Heart right ventricle (tissue), 16 donors: ENCODE measurements around the gene BRAF. TPM values are rescaled to one million over a fixed set of nuclear protein-coding genes. Genes with fewer than 3 reads are reported as not detected.
A peak's percentile ranks its signal among the peaks of the same experiment; 100 is the strongest.

Source experiments
- ATAC-seq, 8 donors: fragments of 200-7000 bp; cut with Tn5 transposase; one replicate each; pipeline ENCODE4 v1.9.1; 2020; ENCODE audit warnings: mild to moderate bottlenecking in 8 of 8, moderate library complexity in 8 of 8, moderate number of reproducible peaks in 1 of 8
- DNase-seq, 2 donors: peaks; one replicate each; pipeline ENCODE4 v3.0.0-alpha.2; 2020
- H3K27ac ChIP-seq, 10 donors: fragments of 200-600 bp; sonication (generic) in 2 of 10; one replicate each; pipeline versions ENCODE4 v1.5.0 to v1.8.0; 2020 to 2022; ENCODE audit warnings: mild to moderate bottlenecking in 3 of 10
- H3K27me3 ChIP-seq, 7 donors: fragments of 200-600 bp; one replicate each; pipeline ENCODE4 v1.8.0; 2021 to 2022; ENCODE audit warnings: mild to moderate bottlenecking in 2 of 7
- H3K36me3 ChIP-seq, 9 donors: fragments of 200-600 bp; sonication (generic) in 1 of 9; one replicate each; pipeline versions ENCODE4 v1.5.0 to v1.8.0; 2020 to 2022; ENCODE audit warnings: mild to moderate bottlenecking in 2 of 9
- H3K4me1 ChIP-seq, 9 donors: fragments of 200-600 bp; sonication (generic) in 1 of 9; one replicate each; pipeline versions ENCODE4 v1.5.0 to v1.8.0; 2020 to 2022; ENCODE audit warnings: mild to moderate bottlenecking in 4 of 9
- H3K4me3 ChIP-seq, 10 donors: fragments of 200-600 bp; sonication (generic) in 2 of 10; one replicate each; pipeline versions ENCODE4 v1.5.0 to v1.8.0; 2020 to 2022; ENCODE audit warnings: mild to moderate bottlenecking in 7 of 10, moderate library complexity in 2 of 10
- H3K9me3 ChIP-seq, 11 donors: fragments of 200-600 bp in 10 of 11; sonication (generic) in 2 of 11; one replicate each; pipeline versions ENCODE4 v1.5.0 to v1.8.0; 2013 to 2022; ENCODE audit warnings: mild to moderate bottlenecking in 2 of 11, control low read depth in 1 of 11, moderate library complexity in 1 of 11
- CTCF ChIP-seq, 9 donors: fragments of 200-600 bp; sonication (generic) in 2 of 9; IDR thresholded peaks; one replicate each; pipeline versions ENCODE4 v1.5.0 to v1.8.0; 2021 to 2022; ENCODE audit warnings: antibody characterized with exemption in 9 of 9, mild to moderate bottlenecking in 5 of 9, moderate library complexity in 1 of 9
- WGBS, 2 donors: extraction: QIAGEN DNeasy Blood & Tissue Kit; methylation state at CpG; one replicate each; pipeline ENCODE4 v1.1.7; 2013; ENCODE audit warnings: inconsistent platforms in 1 of 2; 5-methylcytosine and 5-hydroxymethylcytosine counted together
- intact Hi-C, 10 donors: fragments of 100-400 bp; cut with DNase I; formaldehyde crosslinking; loops; one replicate each; pipeline versions ENCODE4 v1.11.1 to v1.14.2; 2022
- polyA plus RNA-seq, 2 donors: library from polyadenylated mRNA; stranded (reverse); fragments of 200-250 nt; gene quantifications; one replicate each; pipeline ENCODE4 v1.2.3, GENCODE V29; 2013
- total RNA-seq, 10 donors: library from RNA; stranded (reverse); fragmentation: NEBNext Ultra II Directional in 3 of 10; extraction: Animal tissue kit (Norgen Biotek cat#: 25700) in 3 of 10; gene quantifications; one replicate each; pipeline versions ENCODE4 v1.2.1 to v1.2.4, GENCODE V29; 2021 to 2023
- donor health status: Arrhythmogenic right ventricular cardiomyopathy.
- donor health status: ischemic (EF 13 %, LVEDD 7.1; RV severe dilation, severe dysfunction).
- donor health status: healthy with polysubstance abuse.
- donor health status: DM: no; HTN: yes; CAD: no.
- donor health status: DM: no; HTN: no; CAD: no.
- donor health status: ischemic (EF 25% LVEDD 6.9; RV normal size, moderate dysfunction).
- donor health status: ischemic (EF 25% LVEDD 5.7; RV mildly dilated, moderate dysfunction).
- donor health status: healthy.
- donor health status: DM: yes; HTN: yes; CAD: no.
- donor health status: Ischemic cardiomyopathy.
- donor health status: ischemic (EF 35%, LVEDD 5.7; RV mildly dilated, moderate dysfunction).
- donor health status: nonischemic (EF 11% LVEDD 7.7; RV severe dilation, severe dysfunction).
- donor health status: DM: yes; HTN: yes; CAD: no.
- donor health status: PGD.
- donor health status: ischemic (EF 29% LVEDD 5.4; RV normal size, mild dysfunction).
- donor health status: nonischemic (EF 23%, LVEDD 6.1; RV moderate dilation, normal function).

Gene BRAF
- total and polyA plus RNA-seq, 12 donors = 3.8 to 36.8 (median 23.2) TPM

- Histone ChIP-seq H3K9me3 (no peaks in the 10 kb centered on the region), H3K27me3 (no peaks in the 10 kb centered on the region), H3K4me3 (no peak overlapping the region), H3K4me1 (peaks cover 0 to 10% (median 0%) of the 10 kb centered on the region in 9 donors), H3K27ac (no peak overlapping the region), H3K36me3 (no peaks in the 10 kb centered on the region)
- 83 to 87% methylated on average over 2 of the region's 2 CpGs for whole genome bisulfite sequencing, 2 donors
- intact Hi-C loops = no loop called here
- no peak for ATAC-seq
- no peak for TF ChIP-seq CTCF (IDR thresholded peaks at IDR 0.05)
- no peak for DNase-seq
These were observed 61.5 kb downstream of the BRAF start for GRCh38 chr7:140863184-140863583.

DNA sequence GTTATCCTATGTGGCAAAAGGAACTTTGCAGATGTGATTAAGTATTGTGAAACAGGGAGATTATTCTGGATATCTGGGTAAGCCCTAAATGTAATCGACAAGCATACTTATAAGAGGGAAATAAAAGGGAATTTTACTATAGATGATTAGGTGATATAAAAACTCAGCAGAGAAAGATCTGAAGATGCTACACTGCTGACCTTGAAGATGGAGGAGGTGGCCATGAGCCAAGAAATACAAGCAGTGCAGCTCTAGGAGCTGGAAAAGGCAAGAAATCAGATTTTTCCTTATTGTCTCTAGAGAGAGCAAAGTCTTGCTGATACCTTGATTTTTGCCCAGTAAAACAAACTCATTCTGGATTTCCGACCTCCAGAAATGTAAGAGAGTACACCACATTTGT is 67.7 kb downstream of the BRAF start:
- DNase-seq (no peak), ATAC-seq (peak in 1 of 8 donors; percentile 25)
- H3K9me3 ChIP-seq = no peaks in the 10 kb centered on the region
- peaks cover 0 to 24% (median 8%) of the 10 kb centered on the region in 9 donors for H3K4me1 ChIP-seq
- no peaks in the 10 kb centered on the region for H3K36me3 ChIP-seq
- TF ChIP-seq CTCF (IDR thresholded peaks at IDR 0.05) = no peak
- no peak overlapping the region for H3K4me3 ChIP-seq
- no peak overlapping the region for H3K27ac ChIP-seq
- no peaks in the 10 kb centered on the region for H3K27me3 ChIP-seq
- intact Hi-C loops = no loop called here
- 79 to 87% methylated on average over 2 of the region's 2 CpGs for WGBS, 2 donors

DNA sequence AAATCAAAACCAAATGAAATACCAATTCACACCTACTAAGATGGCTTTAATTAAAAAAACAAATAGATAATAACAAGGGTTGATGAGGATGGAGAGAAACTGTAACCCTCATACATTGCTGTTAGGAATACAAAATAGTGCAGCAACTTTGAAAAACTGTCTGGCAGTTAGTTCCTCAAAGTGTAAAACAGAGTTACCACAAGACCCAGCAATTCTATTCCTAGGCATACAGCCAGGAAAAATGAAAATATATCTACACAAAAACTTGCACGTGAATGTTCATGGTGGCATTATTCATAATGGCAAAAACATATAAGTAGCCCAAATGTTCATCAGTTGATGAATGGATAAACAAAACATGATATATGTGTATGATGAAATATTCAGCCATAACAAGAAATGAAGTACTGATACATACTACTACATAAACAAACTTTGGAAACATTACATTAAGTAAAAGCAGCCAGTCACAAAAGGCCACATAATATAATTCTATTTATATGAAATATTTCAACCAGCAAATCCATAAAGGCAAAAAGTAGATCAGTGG is 83.5 kb downstream of the BRAF start:
- DNase-seq = no peak
- TF ChIP-seq CTCF (IDR thresholded peaks at IDR 0.05) = no peak
- Histone ChIP-seq H3K27ac (no peak overlapping the region), H3K9me3 (no peaks in the 10 kb centered on the region), H3K36me3 (peaks cover 0 to 27% (median 2%) of the 10 kb centered on the region in 9 donors), H3K27me3 (no peaks in the 10 kb centered on the region), H3K4me3 (no peak overlapping the region), H3K4me1 (no peaks in the 10 kb centered on the region)
- ATAC-seq = no peak
- 52 to 67% methylated on average over 1 of the region's 1 CpG for WGBS, 2 donors
- intact Hi-C loops = no loop called here

DNA sequence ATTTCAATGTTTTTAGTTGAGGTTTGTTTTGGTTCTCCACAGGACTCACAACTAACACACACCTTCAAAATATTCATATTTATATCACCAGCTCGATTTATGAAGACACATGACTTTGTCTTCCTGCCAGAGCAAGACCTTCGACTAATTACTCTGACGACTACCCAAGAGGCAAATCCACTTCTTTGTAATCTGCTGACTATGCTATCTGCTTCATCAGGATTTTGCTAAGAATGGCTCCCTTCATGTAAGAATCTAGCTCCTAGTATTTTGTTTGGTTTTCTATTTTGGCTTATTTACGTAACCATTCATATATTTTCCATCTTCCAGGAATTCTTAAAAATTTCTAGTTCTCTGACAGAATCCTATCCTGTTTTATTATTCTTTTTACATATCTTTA is 93.0 kb downstream of the BRAF start:
- Histone ChIP-seq H3K9me3 (no peaks in the 10 kb centered on the region), H3K36me3 (peaks cover 0 to 54% (median 0%) of the 10 kb centered on the region in 9 donors), H3K27ac (no peak overlapping the region), H3K27me3 (no peaks in the 10 kb centered on the region), H3K4me3 (no peak overlapping the region), H3K4me1 (no peaks in the 10 kb centered on the region)
- intact Hi-C loops = loop anchor here in 2 of 10 donors (1.0 to 10.0 kb wide), 2 partner anchors 17 to 53 kb away; no protein-coding TSS in a partner anchor
- DNase-seq = no peak
- ATAC-seq = no peak
- WGBS, 2 donors = 55 to 75% methylated on average over 4 of the region's 4 CpGs
- no peak for TF ChIP-seq CTCF (IDR thresholded peaks at IDR 0.05)
